Stimulated activated CD8-positive, alpha-beta memory T cell treated with anti-CD3 and anti-CD28 coated beads, Interleukin-12 subunit alpha, Interleukin-12 subunit beta, amount 100 ng/mL, for 24 hours (primary cell): ENCODE measurements around the gene MRPS6.

Experiments used
- DNase-seq: peaks from one replicate; pipeline ENCODE4 v3.0.0-alpha.2; 2020; ENCODE audit errors: extremely low read depth

Gene MRPS6

DNA sequence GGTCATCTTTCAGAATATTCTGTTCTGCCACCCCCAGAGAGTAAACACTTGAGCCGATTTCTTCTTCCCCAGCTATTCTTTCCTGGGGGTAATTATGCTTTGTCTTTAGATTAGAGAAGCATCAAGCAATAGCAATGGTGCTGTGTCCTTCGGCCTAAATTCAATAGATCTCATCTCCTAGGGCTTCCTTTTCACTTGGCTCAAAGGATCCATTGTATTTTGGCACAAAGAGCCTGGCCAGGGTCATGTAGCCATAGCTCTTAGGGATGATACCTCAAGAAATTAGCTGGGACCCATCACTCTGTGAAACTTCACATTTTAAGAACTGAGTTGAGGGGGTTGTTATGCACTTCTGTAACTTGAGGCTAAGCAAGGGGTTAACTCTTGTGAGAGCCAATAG is 27.0 kb downstream of the MRPS6 start:
- DNase-seq = no peak

DNA sequence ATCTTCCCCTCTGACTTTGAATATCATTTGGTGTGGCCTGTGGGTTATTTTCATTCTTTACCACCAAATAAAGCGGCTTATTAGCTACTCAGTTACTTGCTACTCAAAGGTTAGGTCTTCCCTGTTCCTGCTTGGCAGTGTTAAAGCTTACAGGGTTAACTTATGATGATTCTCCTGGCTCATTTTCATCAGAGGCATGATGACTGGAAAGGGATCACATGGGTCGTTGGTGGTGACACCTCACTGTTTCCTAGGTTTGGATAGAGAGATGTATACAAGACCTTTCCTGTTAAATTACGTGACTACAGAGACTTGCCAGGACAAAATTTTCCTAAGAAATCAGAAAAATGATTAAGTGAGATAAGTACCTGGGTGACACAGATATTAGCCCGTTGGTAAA is 27.4 kb downstream of the MRPS6 start:
- DNase-seq = no peak

DNA sequence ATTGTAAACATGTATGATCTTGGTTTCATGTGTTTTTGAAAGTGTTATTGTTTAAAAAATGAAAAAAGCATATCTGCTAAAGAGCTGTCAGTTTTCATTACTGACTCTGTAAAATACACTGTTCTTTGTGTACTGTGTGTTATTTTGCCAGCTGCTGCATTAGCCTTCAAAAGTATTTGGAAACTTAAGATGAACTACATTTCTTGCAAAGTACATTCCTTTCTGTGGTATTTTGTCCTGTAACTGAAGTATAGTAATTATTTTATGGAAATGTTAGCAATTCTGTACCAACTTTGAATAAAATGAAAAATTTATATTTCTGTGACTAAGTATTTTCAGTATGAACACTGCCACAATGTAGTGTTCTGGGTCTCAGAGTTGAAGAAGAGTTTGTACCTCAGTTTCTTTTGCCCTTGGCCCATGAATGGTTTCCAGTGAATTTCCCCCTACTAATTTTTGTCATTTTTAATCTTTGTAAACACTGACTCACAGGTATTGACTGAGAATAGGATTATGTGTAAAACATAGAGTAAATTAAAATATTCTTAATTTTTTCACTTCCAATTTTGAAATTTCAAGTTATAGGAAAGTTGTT is 32.7 kb downstream of the MRPS6 start:
- DNase-seq = no peak

DNA sequence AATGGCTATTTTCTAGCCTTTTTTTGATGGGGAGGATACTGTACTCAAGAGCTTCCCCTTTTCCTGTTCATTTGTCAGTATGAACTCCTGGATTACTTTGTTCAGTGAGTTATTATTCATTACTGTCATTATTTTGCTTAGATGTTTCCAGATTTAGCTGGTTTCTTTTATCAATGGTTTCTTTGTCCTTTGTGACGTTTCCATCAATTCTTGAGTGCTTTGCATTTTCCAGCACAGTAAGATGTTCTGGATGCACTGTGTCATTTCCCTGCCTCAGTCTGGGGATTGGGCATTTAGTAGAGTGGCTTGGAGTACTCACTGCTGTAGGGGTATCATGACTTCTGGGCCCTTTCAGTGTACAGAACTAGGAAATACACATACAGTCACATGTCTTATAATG is 34.2 kb downstream of the MRPS6 start:
- no peak for DNase-seq

DNA sequence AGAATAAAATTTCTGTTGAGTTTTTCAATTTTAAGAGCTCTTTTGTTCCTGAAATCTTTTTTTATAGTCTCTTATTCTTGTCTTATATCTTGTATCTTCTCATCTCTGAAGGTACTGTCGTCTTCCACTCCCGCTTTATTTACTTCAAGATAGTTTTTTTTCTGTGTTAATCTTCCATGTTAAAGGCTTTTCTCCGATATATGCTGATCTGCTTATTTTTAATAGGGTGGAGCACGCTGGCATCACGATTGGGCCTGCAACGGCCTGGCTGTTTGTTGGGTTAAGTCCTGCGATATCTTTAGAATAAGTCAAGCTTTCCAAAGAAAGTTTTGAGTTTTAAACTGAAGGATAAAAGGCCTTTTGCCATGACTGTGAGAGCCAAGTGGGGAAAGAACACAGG is 35.7 kb downstream of the MRPS6 start:
- no peak for DNase-seq

DNA sequence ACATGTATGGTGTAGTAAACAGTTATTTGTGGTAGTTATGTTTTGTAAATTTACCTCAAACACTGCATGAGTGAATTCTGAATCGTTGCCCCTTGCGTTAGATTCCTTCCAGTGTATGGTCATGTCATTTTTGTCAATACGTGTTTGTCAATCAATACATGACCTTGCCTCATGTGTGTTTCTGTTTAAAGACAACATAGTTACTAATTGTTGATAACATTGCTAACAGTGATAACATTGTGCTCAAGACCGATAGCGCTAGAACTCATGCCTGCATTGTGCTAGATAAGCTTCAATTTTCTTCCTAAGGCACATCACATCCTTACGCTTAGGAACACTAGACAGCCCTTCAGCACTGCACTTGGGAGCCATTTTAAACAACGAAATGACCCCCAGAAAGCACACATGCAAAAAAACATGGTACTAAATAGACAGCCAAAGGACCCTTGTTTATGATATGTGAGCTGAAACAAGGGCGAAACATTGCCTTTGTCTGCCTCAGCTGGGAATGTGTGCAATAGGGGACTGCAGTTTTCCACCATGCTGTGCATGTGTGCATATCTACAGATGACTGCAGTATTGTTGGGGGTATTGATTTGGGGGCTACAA is 37.3 kb downstream of the MRPS6 start:
- no peak for DNase-seq

DNA sequence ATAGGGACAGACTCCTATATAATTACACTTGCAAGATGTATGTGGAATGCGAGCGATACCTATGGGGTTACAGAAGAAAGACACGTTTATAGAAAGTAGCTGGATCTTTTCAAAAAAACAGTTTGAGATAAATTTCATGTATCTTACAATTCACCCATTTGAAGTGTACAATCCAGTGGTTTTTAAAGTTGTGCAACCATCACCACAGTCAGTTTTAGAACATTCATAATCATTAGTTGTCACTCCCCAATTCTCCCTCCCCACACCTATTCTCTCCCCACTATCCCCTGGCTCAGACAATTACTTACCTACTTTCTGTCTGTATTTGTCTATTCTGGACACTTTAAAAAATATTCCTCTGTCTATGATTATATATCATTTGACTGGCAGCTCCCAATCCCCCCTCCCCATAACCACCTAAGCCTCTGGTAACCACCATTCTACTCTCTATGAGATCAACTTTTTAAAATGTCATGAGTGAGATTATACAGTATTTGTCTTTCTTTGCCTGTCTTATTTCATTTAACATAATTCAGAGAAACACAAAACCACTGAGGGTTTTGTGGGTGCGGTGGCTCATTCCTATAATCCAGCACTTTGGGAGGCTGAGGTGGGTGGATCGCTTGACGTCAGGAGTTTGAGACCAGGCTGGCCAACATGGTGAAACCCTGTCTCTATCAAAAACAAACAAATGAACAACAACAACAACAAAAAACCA is 39.1 kb downstream of the MRPS6 start:
- no peak for DNase-seq

DNA sequence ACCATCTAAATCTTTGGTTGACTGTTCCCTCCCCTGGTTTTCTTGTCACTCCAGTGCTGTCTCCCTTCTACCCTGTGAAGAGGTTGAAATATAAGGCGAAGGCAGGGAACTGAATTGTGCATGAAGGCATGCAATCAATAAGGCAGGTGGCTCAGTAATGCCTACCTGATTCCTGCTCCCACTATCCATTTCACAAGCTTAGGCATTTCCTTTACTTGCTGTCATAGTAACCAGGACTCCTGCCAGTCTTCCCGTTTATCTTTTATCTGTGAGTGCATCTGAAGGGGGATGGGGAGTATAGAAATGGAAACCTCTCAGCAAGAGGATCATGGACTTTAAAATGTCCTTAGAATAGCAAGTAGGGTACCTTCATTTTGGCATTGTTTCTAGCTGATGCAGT is 40.5 kb downstream of the MRPS6 start:
- DNase-seq = no peak

DNA sequence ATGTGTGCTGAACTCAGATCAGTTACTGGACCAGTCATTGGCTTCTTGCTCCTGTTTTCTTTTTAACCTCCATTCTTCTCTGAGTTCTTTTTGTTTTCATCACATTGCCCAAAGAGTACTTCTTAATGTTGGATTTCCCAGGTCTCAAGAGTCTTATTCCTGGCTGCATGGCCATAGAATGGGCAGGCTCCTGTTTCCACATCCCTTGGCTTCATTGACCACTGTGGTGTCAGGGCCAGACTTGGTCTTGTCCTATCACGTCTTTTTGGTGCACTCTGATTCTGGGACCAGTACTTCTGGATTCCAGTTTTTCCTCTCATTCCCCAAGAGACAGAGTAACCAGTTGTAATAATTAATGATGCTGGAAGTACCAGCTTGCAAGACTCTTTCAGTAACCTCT is 41.8 kb downstream of the MRPS6 start:
- no peak for DNase-seq

DNA sequence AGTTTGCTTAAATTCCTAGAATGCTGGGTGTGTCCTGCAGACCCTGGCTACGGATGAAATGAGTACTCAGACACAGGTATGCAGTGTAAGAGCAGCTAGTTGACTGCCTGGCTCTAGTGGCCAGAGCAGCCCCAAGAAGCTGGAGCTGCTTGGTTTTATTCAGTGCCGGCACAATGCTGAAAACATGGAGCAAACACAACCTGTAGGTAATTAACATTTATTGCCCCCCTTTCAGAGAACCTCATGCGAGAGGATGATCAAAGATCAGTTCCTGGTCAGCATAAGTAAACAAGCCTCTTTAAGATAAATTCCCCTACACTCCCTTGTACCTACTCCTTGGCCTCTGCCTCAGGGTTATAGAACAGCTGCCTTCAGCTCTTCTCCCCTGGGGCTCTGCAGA is 43.2 kb downstream of the MRPS6 start:
- no peak for DNase-seq

DNA sequence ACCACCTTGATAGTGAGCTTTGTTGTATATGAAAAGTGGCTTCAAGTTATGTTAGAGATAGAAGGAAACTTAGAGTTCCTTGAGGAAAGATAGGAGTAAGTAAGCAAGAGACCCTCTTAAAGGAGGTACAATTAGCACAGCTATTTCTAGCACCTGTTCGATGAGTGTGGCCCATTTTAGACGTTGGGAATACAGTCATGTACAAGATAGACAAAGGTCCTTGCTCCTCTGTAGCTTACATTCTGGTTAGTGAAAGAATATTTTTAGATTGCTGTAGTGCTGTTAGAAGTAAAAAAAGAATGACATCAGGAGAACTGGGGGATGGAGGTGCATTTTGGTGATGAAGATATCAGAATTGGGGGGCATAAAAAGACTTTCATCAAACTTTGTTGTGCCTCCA is 47.5 kb downstream of the MRPS6 start:
- DNase-seq = no peak

DNA sequence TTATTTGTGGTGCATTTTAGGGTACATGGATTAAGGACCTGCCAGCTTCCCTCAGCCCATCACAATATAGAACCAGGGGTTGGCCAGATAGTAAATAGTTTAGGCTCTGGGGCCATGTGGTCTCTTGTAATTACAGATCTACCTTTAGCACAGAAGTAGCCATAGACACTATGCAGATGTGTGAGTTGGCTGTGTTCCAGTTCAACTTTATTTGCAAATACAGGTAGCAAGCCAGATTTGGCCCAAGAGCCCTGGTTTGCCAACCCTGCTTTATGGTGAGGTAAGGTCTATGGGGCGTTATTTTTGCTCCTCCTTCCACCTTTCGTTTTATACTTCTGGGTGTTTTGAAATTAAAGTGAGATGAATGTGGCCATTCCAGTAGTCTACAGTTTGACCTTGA is 48.7 kb downstream of the MRPS6 start:
- DNase-seq = no peak

DNA sequence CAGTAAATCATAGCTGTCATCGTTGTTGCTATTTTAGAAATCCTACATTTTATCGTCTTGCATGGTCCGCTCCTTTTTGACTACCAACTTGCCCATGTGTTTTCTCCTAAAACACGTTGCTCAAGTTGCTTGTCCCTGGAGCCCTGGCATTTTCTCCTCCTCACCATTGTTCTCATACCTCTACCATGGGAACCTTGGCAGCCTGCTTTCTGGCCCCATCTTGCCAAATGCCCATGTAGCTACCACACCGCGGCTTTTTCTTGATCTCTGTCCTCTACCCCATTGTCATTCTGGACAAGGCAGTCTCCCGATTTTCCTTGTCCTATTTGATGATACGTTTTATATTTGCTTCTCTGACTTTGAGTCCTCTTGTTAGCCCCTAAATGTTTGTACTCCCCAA is 50.2 kb downstream of the MRPS6 start:
- DNase-seq = no peak

DNA sequence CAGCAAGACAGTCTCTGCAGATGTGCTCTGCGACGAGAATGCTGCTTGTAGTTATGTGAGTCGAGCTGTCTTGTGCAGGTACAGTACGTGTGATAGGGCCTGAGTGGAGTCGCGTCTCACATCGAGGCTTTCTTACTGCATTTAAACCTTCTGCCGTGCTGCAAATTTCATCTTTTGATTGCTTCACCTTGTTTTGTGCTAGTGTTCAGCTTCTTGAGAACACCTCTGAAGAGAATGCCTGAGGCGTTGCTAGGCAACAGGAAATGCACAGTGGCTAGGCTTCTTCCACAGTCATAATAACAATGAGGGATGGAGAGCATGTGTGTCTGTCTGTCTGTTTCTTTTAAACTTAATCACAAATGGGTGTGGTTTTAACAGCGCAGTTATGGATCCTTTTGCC is 52.9 kb downstream of the MRPS6 start:
- no peak for DNase-seq

DNA sequence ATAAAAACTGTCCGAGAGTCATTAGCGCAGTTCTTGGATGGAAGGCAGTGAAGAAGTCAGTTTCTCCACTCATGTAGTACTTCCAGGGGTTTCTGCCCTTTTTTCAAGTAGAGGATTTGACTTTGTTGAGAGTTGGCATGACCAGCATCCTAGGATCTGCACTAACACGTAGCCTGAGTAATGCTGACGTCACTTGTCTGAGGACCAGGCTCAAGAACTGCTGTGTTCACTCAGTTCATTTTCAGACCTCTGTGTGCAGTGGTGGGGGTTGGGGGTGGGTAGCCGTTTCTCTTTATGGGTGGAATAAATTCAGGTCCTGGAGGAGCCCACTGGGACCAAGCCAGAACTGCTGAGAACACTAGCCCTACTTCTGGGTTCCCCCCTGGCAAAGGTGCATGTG is 53.3 kb downstream of the MRPS6 start:
- no peak for DNase-seq

DNA sequence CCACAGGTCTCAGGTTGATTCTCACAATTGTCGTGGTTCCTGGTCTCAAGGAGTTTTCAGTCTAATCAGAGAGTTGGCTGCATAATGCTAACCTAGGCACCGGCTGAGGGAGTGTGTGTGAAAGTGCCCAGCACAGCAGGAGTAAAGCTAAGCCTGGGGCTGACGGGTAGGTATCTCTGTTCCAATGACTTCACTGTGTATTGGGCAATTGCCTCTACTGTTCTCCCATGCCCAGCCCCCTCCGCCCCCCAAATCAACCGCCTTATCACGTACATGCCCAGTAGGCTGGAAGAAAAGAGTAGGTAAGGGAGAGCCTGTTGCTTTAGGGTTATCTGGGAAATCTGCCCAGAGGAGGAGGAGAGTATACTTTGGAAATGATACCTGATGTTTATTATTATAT is 54.7 kb downstream of the MRPS6 start:
- DNase-seq = no peak

DNA sequence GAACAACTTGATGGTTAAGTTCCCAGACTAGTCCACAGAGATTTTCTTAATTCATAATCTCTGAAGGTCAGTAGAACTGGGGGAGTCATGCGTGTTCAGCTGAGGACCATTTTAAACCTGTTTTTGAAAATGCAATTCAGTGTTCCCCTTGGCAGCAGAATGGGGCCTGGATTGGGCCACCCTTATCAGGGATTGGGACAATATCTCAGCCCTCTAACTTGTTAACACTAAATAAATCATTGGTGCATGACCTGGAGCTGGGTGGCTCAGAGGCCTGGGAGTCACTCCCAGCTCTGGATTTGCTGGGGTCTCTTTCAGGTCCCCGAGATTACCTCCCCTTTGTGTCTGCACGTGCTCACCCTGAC is 55.3 kb downstream of the MRPS6 start:
- no peak for DNase-seq

DNA sequence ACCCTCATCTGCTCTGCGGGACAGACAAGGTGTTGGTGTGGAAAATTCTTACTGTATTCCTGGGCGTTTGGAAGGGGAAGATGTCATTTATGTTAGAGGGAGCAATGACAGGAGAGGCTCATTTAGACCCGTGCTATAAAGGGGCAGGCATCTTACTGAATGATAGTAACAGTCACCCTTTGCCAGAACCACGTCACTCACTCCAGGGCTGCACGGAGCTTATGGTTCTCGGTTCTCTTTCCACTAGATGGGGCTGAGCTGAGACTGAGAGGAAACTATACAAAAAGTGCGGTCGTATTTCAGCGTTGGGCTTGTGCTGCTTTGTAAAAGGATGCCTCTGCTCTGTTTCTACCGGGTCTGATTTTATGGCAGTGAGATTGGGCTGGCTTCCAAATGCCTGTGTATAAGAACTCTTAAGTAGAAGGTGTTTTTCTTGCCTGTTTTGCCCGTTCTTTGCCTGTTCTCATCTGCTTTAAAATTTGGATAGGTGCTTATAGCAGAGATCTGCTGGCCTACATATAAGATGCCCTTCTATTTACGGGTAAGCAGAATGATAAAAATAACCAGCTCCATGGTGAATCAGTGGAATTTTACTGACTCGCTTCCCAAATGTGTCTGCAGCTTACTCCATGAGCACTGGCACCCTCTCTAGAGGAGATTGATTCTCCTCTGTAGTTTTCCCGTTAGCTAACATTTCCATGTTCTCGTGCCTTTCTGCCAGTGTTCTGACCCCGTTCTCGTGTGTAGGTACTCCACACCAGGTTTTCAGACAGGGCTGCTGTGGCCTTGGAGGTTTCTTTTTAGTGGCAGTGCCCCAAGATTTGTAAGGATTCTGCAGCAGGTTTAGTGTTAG is 55.9 kb downstream of the MRPS6 start:
- DNase-seq = peak; percentile 47

DNA sequence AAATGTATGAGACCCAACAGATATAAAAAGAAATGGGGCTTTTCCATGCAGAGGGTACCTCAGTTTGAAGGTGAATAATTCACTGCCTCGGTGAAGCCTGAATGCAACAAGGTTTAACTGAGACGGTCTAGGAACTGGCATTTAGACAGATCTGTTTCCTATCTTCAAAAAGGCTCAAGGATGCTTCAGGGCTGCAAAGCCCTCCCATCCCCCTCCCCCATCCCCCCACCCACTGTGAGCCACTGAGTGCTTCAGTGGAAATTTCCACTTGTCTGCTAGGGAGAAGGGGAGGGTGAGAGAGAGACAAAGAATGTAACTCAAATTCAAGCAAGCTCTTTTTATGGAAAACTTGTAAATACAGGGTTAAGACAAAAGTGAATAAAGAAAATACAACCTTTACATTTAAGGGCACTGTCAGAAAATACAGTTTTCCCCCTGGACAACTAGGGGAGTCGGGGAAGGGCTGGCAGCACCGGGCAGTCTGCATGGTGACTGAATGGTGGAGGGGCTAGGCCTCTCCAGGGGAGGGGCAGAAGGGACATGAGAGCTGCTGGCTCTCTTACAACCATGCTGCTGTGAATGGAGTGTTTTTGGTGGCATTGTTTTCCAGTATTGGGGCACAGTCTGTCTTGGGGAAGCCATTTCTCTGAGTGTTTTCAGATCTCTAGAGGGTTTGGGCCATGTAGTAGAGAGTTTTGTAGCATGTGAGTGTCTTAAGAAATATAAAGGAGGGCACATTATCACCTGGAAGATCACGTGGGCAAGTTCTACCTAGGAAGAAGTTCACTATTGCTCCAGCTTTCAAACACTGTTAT is 56.7 kb downstream of the MRPS6 start:
- DNase-seq = no peak

DNA sequence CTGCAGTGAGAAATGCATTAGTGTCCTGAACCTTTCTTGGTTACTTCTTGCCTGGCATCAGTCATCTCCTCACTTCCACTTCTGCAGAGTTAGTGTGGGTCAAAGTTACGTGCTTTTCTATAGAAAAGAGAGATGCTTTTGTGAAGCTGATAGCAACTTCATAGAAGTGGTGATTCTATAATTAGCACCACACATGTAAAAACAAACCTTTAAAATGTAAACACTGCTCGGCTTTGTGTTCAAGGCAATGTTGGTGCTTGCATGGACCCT is 57.3 kb downstream of the MRPS6 start:
- DNase-seq = no peak

DNA sequence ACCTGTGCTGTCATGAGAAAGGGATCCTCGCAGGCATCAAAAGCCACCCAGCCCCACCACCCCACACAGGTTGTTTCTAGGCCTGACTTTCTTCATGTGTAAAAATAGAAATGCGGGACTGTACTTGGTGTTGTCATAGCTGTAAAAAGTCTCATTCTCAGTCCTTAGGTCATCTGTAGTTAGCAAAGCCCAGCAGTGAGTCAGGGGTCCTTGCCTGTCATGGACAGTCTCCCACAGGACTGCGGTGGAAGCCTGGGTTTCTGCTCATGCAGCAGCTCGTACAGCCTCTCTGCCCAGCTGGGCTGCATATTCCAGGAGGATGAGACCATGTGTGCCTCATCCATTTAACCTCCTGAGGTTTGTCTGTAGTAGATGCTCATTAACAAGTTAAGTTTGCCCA is 58.2 kb downstream of the MRPS6 start:
- DNase-seq = no peak

DNA sequence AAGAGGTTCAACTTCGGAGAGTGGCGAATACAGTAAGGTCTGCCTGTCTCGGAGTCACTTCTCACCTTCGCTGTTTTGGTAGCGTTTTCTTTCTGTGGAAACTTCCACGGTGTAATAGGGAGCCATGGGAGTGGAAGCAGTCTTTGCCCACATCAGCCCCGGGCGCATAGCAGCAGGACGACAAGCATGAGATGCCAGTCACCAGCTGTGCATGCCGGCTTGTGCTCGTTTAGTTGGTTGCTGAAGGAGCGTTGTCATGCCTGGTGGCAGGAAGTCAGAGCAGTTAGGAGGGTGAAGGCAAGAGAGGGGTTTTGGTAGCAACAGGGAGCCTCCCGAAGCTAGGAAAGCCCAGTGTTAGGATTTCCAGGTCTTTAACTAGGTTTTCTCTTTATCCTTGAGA is 58.8 kb downstream of the MRPS6 start:
- no peak for DNase-seq
